ENCODE data around the gene ARRDC3.
"Not testable (repeated sequence)": the region's sequence is repeated elsewhere in the genome, so short reads cannot be mapped to it uniquely, and the experiment has no call there.

The ARRDC3 gene

DNA sequence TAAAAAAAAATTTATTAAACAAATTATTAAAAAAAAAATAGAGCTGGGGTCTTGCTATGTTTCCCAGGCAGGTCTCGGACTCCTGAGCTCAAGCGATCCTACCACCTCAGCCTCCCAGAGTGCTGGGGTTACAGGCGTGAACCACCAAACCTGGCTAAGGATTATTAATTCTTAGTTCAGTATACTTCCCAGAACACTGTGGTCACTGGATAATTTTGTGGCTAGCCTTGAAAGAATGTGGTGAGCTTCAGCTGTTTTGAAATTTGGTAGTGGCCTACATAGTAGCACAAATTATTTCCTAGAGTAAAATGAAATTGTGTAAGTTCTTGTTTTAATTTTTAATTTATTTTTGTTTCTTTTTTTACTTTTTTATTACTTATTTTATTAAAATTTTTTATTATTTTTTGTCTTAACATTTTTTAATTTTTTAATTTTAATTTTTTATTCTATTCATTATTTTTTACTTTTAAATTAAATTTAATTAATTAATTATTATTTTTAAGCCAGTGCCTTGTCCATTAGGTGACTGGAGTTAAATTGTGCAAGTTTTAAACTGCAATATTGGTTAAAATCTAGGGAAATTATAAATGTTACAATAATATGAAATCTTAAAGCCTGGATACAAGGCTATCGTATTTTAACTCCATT, 23.0 kb downstream of the ARRDC3 start:
- no peak overlapping the region for H3K4me3 ChIP-seq (ENCODE audit: low read depth, low read length)
- TF ChIP-seq, protein P1, sequence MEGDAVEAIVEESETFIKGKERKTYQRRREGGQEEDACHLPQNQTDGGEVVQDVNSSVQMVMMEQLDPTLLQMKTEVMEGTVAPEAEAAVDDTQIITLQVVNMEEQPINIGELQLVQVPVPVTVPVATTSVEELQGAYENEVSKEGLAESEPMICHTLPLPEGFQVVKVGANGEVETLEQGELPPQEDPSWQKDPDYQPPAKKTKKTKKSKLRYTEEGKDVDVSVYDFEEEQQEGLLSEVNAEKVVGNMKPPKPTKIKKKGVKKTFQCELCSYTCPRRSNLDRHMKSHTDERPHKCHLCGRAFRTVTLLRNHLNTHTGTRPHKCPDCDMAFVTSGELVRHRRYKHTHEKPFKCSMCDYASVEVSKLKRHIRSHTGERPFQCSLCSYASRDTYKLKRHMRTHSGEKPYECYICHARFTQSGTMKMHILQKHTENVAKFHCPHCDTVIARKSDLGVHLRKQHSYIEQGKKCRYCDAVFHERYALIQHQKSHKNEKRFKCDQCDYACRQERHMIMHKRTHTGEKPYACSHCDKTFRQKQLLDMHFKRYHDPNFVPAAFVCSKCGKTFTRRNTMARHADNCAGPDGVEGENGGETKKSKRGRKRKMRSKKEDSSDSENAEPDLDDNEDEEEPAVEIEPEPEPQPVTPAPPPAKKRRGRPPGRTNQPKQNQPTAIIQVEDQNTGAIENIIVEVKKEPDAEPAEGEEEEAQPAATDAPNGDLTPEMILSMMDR (IDR thresholded peaks at IDR 0.05; ENCODE audit: borderline replicate concordance, insufficient read depth, low read depth, low read length): no peak

DNA sequence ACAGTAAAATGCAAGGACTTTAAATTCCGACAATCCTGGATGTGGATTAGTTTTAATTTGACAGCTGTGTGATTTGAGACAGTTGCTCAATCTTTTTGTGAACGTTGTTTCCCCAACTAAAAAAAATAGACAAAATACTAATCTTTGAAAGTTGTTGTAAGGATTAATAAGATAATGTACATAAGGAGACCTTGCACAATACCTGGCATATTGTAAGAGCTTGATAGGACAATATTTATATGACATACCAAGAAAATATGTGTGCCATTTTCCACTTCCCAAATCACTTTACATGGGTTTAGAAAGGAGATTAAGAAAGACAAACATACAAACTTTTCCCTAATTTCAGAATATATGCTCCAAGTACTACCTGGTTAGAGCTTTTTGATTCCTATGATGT, 25.3 kb downstream of the ARRDC3 start:
- TF ChIP-seq, protein P1 (IDR thresholded peaks at IDR 0.05; ENCODE audit: borderline replicate concordance, insufficient read depth, low read depth, low read length): no peak
- H3K4me3 ChIP-seq (ENCODE audit: low read depth, low read length): no peak overlapping the region

DNA sequence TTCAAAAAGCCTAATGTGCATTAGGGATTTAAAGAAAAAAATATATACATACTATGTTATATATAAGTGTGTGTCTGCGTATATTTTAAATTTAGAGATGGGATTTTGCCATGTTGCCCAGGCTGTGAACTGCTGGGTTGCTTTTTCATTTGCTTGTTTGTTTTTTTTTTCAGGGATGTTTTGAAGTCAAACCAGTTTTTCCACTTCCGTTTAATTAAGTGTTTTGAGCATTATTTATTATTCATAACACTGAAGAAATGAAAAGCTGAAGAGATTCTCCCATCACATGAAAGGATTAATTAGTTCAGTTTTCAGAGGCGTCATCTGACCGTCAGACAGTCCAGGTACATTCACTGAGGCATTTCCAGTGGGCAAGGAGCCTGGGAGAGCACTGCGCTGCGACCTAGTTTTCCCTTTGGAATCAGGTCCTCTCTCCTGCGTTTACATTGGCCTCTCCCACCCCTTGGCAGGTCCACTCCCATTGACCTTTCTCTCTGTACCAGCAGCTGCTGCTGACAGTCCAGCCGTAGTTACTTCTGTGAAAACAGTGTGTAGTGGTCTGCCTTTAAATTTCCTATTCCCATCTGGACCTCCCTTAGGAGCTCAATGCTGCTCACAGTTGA, 26.0 kb downstream of the ARRDC3 start:
- TF ChIP-seq, protein P1 (IDR thresholded peaks at IDR 0.05; ENCODE audit: borderline replicate concordance, insufficient read depth, low read depth, low read length): no peak
- H3K4me3 ChIP-seq (ENCODE audit: low read depth, low read length): no peak overlapping the region

DNA sequence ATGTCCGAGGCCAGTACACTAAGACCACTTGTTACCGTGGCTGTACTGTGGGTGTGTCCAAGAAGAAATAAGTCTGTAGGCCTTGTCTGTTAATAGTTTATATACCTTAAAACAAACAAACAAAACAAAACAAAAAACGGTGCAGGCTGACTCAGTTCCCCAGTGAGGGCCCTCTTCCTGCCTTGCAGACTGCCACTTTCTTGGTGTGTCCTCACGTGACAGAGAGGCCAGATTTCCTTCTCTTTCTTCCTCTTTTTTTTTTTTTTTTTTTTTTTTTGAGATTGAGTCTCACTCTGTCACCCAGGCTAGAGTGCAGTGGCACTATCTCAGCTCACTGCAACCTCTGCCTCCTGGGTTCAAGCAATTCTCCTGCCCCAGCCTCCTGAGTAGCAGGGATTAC, 28.2 kb downstream of the ARRDC3 start:
- H3K4me3 ChIP-seq (ENCODE audit: low read depth, low read length): not testable (repeated sequence)

DNA sequence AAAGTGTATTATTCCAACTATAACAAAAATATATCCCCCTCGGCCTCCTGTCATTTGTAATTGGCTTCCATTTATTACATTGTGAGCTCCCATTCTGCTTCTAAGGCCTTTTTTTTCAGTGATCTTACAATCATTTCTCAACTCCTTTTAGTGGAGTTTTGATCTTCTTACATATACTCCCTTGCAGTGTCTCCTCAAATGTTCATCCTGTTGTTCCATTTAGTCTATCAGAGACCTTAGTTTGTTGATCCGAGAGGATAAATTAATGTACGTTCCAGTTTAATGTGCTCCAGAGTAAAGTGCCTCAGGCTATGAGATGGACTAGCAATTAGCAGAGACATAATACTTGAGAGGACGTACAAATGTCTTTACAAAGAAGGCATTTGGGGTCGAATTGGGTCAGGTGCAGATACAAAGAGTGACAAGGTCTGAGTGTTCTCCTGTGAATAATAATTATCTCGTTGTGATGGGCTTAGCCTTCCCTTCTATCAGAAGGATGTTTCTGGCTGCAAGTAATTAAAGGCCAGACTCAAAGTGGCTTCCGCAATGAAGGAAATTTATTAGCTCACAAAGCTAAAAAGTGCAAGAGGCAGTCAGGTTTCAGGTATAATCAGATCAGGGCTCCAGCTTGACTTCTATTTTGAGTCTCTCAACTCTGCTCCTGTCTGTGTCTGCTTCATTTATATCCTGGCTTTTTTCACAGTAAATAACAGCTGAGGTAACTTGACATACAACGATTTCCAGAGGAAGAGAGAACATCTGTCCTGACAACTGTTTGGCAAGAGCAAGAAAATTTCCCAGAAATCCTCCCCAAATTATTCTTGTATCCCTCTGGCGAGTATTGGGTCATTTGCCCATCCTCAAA, 30.1 kb downstream of the ARRDC3 start:
- no peak overlapping the region for H3K4me3 ChIP-seq (ENCODE audit: low read depth, low read length)
- TF ChIP-seq, protein P1 (IDR thresholded peaks at IDR 0.05; ENCODE audit: borderline replicate concordance, insufficient read depth, low read depth, low read length): no peak

DNA sequence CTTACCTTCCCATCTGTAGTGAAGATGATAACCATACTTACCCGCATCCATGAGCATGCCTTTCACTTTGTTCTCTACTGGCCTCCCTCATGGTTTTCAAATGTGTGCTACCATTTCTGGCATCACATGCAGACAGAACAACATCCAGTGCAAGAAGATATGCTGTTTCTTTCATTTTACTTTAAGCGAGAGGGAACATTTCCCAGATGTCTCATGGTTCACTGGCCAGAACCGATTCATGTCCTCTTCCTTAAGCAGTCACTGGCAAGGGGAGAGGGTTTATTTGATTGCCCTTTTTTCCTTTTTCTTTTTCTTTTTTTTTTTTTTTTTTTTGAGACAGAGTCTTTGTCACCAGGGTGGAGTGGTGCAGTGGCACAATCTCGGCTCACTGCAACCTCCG, 37.7 kb downstream of the ARRDC3 start:
- no peak overlapping the region for H3K4me3 ChIP-seq (ENCODE audit: low read depth, low read length)
- TF ChIP-seq, protein P1 (IDR thresholded peaks at IDR 0.05; ENCODE audit: borderline replicate concordance, insufficient read depth, low read depth, low read length): no peak

DNA sequence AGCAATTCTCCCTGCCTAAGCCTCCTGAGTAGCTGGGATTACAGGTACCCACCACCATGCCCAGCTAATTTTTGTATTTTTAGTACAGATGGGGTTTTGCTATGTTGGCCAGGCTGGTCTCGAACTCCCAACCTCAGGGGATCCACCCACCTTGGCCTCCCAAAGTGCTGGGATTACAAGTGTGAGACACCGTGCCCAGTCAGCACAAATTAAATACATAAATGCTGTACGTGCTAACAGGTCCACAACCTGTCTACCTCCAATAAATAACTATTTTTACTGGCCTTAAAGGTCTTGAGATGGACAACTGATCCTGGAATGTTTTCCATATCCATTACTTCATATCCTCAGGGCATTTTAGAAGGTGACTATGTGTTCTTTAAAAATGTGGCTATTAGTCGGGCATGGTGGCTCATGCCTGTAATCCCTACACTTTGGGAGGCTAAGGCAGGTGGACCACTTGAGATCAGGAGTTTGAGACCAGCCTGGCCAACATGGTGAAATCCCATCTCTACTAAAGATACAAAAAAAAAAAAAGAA, 38.4 kb downstream of the ARRDC3 start:
- H3K4me3 ChIP-seq (ENCODE audit: low read depth, low read length): not testable (repeated sequence)

DNA sequence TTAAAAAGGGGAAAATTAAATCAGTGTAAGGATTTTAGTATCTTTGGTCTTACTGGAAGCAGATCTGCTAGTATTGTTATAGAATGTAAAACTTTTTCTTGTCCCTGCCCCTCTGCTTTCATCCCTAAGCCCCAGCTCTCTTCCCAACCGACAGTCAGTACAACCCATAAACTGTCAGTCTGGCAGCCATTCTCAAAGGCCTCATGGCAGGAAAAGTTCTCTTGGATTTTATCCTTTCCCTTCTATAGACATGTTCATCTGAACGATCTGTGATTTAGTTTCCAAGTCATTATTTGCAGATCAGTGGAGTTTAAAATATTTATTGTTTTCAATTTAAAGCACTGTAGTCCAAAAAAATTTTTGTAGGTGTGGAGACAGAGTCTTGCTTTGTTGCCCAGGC, 39.2 kb downstream of the ARRDC3 start:
- H3K4me3 ChIP-seq (ENCODE audit: low read depth, low read length): no peak overlapping the region
- TF ChIP-seq, protein P1 (IDR thresholded peaks at IDR 0.05; ENCODE audit: borderline replicate concordance, insufficient read depth, low read depth, low read length): no peak

DNA sequence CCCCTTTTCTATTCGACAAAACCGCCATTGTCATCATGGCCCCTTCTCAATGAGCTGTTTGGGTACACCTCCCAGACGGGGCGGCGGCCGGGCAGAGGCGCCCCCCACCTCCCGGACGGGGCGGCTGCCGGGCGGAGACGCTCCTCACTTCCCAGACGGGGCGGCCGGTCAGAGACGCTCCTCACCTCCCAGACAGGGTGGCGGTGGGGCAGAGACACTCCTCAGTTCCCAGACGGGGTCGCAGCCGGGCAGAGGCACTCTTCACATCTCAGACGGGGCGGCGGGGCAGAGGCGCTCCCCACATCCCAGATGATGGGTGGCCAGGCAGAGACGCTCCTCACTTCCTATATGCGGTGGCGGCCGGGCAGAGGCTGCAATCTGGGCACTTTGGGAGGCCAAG, 40.2 kb downstream of the ARRDC3 start:
- H3K4me3 ChIP-seq (ENCODE audit: low read depth, low read length): not testable (repeated sequence)
